Neuronal stem cell (in vitro differentiated cells): Measurements from ENCODE around the gene DUSP7.

Source experiments
- DNase-seq: peaks from one replicate; pipeline ENCODE4 v3.0.0-alpha.2; 2013; ENCODE audit warnings: low spot score
- H2AFZ ChIP-seq: one replicate; pipeline ENCODE4 v1.6.1; 2013; ENCODE audit warnings: mild to moderate bottlenecking, low read length, inconsistent platforms
- H2AK5ac ChIP-seq: 2 replicates; pipeline ENCODE4 v1.6.1; 2013; ENCODE audit warnings: low read depth, mild to moderate bottlenecking, inconsistent platforms, low read length, moderate library complexity, mixed read lengths
- H2BK120ac ChIP-seq: 2 replicates; pipeline ENCODE4 v1.6.1; 2013; ENCODE audit warnings: low read depth, mild to moderate bottlenecking, inconsistent platforms, low read length, moderate library complexity, mixed read lengths
- H2BK12ac ChIP-seq: one replicate; pipeline ENCODE4 v1.6.1; 2013; ENCODE audit warnings: low read length, inconsistent platforms
- H2BK15ac ChIP-seq: 2 replicates; pipeline ENCODE4 v1.6.1; 2013; ENCODE audit warnings: mild to moderate bottlenecking, low read length, inconsistent platforms, mixed read lengths
- H2BK5ac ChIP-seq: one replicate; pipeline ENCODE4 v1.6.1; 2013; ENCODE audit warnings: inconsistent platforms, mild to moderate bottlenecking, low read length, moderate library complexity
- H3K14ac ChIP-seq: one replicate; pipeline ENCODE4 v1.6.1; 2013; ENCODE audit warnings: low read length, inconsistent platforms
- H3K18ac ChIP-seq: 2 replicates; pipeline ENCODE4 v1.6.1; 2013; ENCODE audit warnings: low read length, inconsistent platforms
- H3K23ac ChIP-seq: 2 replicates; pipeline ENCODE4 v1.6.1; 2013; ENCODE audit warnings: low read depth, mild to moderate bottlenecking, mixed read lengths, low read length, inconsistent platforms; ENCODE audit not compliant: poor library complexity
- H3K27ac ChIP-seq: replicated peaks from 3 replicates; pipeline ENCODE4 v1.5.1; 2013; ENCODE audit warnings: low read length, inconsistent platforms
- H3K27me3 ChIP-seq, 3 experiments: 2 replicates each; pipeline ENCODE4 v1.6.1; 2013; ENCODE audit warnings: low read length in 3 of 3, mild to moderate bottlenecking in 2 of 3, inconsistent platforms in 1 of 3, low read depth in 1 of 3, mixed read lengths in 1 of 3, moderate library complexity in 1 of 3; ENCODE audit not compliant: control insufficient read depth in 3 of 3, insufficient read depth in 3 of 3
- H3K36me3 ChIP-seq, 2 donors: replicated peaks in 1 of 2; 2 replicates each; pipeline ENCODE4 v1.6.1; 2013; ENCODE audit warnings: low read length in 2 of 2; ENCODE audit not compliant: control insufficient read depth in 2 of 2, insufficient read depth in 2 of 2
- H3K4ac ChIP-seq: 2 replicates; pipeline ENCODE4 v1.6.1; 2013; ENCODE audit warnings: inconsistent platforms, mild to moderate bottlenecking, low read length, moderate library complexity
- H3K4me1 ChIP-seq, 2 donors: 1 replicate in 1 of 2; 2 replicates in 1 of 2; pipeline ENCODE4 v1.6.1; 2013; ENCODE audit warnings: low read length in 2 of 2, low read depth in 1 of 2; ENCODE audit not compliant: control insufficient read depth in 2 of 2, insufficient read depth in 1 of 2
- H3K4me2 ChIP-seq: one replicate; pipeline ENCODE4 v1.6.1; 2013; ENCODE audit warnings: mild to moderate bottlenecking, low read length, inconsistent platforms; ENCODE audit not compliant: insufficient read depth, poor library complexity, severe bottlenecking
- H3K4me3 ChIP-seq, 2 donors: 2 replicates each; pipeline ENCODE4 v1.5.1; 2013; ENCODE audit warnings: low read length in 2 of 2, mild to moderate bottlenecking in 2 of 2, inconsistent platforms in 1 of 2, moderate library complexity in 1 of 2
- H3K79me1 ChIP-seq: one replicate; pipeline ENCODE4 v1.6.1; 2013; ENCODE audit warnings: low read depth, mild to moderate bottlenecking, inconsistent platforms, low read length, moderate library complexity
- H3K9ac ChIP-seq: one replicate; pipeline ENCODE4 v1.6.1; 2013; ENCODE audit warnings: mild to moderate bottlenecking, low read depth, low read length, inconsistent platforms; ENCODE audit not compliant: poor library complexity
- H3K9me3 ChIP-seq, 2 donors: replicated peaks in 1 of 2; 2 replicates each; pipeline versions ENCODE3 to v1.6.1; 2013; ENCODE audit warnings: low read length in 2 of 2, mild to moderate bottlenecking in 2 of 2, inconsistent platforms in 1 of 2, low read depth in 1 of 2, mixed read lengths in 1 of 2, moderate library complexity in 1 of 2; ENCODE audit not compliant: control insufficient read depth in 2 of 2, insufficient read depth in 1 of 2
- H4K8ac ChIP-seq: one replicate; pipeline ENCODE4 v1.6.1; 2013; ENCODE audit warnings: low read depth, mild to moderate bottlenecking, inconsistent platforms, low read length, moderate library complexity
- H4K91ac ChIP-seq: one replicate; pipeline ENCODE4 v1.6.1; 2013; ENCODE audit warnings: low read length, low read depth, mild to moderate bottlenecking, inconsistent platforms; ENCODE audit not compliant: poor library complexity
- WGBS, 2 donors: extraction: QIAGEN DNeasy Blood & Tissue Kit; methylation state at CpG; one replicate each; pipeline ENCODE4 v1.1.7; 2013; ENCODE audit warnings: missing lambda C conversion rate in 2 of 2, mixed read lengths in 1 of 2; ENCODE audit not compliant: insufficient read length in 2 of 2, insufficient replicate concordance in 1 of 2; ENCODE audit errors: extremely low coverage in 2 of 2; 5-methylcytosine and 5-hydroxymethylcytosine counted together

Gene DUSP7

GRCh38 chr3:52020796-52021195, 35.6 kb downstream of the DUSP7 start:
- WGBS, 2 donors = no CpG with 5 or more reads among the region's 7 CpGs
- H3K18ac ChIP-seq = no peak overlapping the region
- no peaks in the 10 kb centered on the region for H3K36me3 ChIP-seq

GRCh38 chr3:52019352-52020080, 36.9 kb downstream of the DUSP7 start:
- no peaks in the 10 kb centered on the region for H3K9me3 ChIP-seq
- no peak overlapping the region for H4K8ac ChIP-seq
- peak overlapping the region; percentile 42 for H2AFZ ChIP-seq
- DNase-seq = no peak
- H3K79me1 ChIP-seq = peaks cover 2% of the 10 kb centered on the region
- peak overlapping the region; percentile 8 for H3K18ac ChIP-seq
- H3K14ac ChIP-seq = no peak overlapping the region
- no peak overlapping the region for H3K4ac ChIP-seq
- H2AK5ac ChIP-seq = peak overlapping the region; percentile 30
- H3K36me3 ChIP-seq = no peaks in the 10 kb centered on the region
- H2BK120ac ChIP-seq = peak overlapping the region; percentile 36
- H4K91ac ChIP-seq = no peak overlapping the region
- peak overlapping the region; percentile 71 for H2BK15ac ChIP-seq
- no peak overlapping the region for H3K23ac ChIP-seq
- H3K9ac ChIP-seq = no peak overlapping the region
- H3K27me3 ChIP-seq = peaks cover 0 to 20% (median 0%) of the 10 kb centered on the region in 3 experiments
- no peak overlapping the region for H3K4me2 ChIP-seq
- H3K4me3 ChIP-seq = no peak overlapping the region
- WGBS, 2 donors = no CpG with 5 or more reads among the region's 17 CpGs
- H3K4me1 ChIP-seq = peaks cover 20 to 25% of the 10 kb centered on the region in 2 donors
- no peak overlapping the region for H2BK5ac ChIP-seq
- H3K27ac ChIP-seq = no peak overlapping the region
- H2BK12ac ChIP-seq = no peak overlapping the region

More at GRCh38 chr3:52020796-52021195, 35.6 kb downstream of the DUSP7 start:
- Histone ChIP-seq H3K27me3 (peaks cover 0 to 23% (median 0%) of the 10 kb centered on the region in 3 experiments), H3K9ac (no peak overlapping the region), H2AK5ac (peak overlapping the region; percentile 53), H4K91ac (no peak overlapping the region), H3K9me3 (no peaks in the 10 kb centered on the region), H3K27ac (no peak overlapping the region), H3K4me1 (peaks cover 27 to 33% of the 10 kb centered on the region in 2 donors), H2BK5ac (no peak overlapping the region), H3K4me2 (no peak overlapping the region), H3K23ac (no peak overlapping the region), H3K79me1 (peaks cover 2% of the 10 kb centered on the region), H2AFZ (no peak overlapping the region), H4K8ac (no peak overlapping the region), H2BK15ac (peak overlapping the region; percentile 14), H2BK120ac (no peak overlapping the region), H3K4me3 (no peak overlapping the region), H3K14ac (no peak overlapping the region), H2BK12ac (no peak overlapping the region), H3K4ac (no peak overlapping the region)
- DNase-seq = no peak

DNA sequence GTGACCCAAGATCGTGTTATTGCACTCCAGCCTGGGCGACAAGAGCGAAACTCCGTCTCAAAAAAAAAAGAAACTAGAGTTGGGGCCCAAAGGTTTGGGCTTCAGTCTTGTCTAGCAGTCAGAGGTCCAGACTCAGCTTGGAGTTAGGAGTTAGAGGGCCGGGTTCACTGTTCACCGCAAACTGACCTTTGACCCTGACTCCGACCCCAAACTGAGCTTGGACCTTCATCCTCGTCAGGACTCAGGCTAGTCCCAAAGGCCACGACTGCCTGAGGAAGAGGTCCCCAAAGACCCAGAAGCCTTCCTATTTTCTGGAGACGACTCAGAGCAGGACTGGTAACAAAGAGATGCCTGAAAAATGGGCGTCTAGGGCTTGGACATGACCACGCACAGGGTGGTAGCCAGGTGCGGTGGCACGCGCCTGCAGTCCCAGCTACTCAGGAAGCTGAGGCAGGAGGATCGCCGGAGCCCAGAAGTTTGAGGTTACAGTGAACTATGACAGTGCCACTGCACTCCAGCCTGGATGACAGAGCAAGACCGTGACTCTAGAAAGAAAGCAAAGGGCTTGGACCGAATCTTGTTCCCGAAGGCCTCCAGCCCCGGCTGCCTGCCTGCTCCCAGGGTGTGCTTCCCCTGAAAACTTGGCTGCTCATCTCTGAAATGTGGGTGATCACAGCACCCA, 37.9 kb downstream of the DUSP7 start:
- H3K14ac ChIP-seq = peak overlapping the region; percentile 42
- no peak for DNase-seq
- H2AK5ac ChIP-seq = no peak overlapping the region
- H3K9ac ChIP-seq = no peak overlapping the region
- H3K27me3 ChIP-seq = peaks cover 0 to 19% (median 0%) of the 10 kb centered on the region in 3 experiments
- no peak overlapping the region for H3K18ac ChIP-seq
- no peak overlapping the region for H2BK5ac ChIP-seq
- H4K91ac ChIP-seq = no peak overlapping the region
- no peak overlapping the region for H2BK12ac ChIP-seq
- no peak overlapping the region for H3K4me3 ChIP-seq
- H2BK15ac ChIP-seq = peak overlapping the region; percentile 11
- H3K23ac ChIP-seq = no peak overlapping the region
- H3K36me3 ChIP-seq = no peaks in the 10 kb centered on the region
- WGBS, 2 donors = no CpG with 5 or more reads among the region's 21 CpGs
- H3K4me1 ChIP-seq = peaks cover 9 to 19% of the 10 kb centered on the region in 2 donors
- H3K27ac ChIP-seq = no peak overlapping the region
- H3K9me3 ChIP-seq = no peaks in the 10 kb centered on the region
- H3K4me2 ChIP-seq = no peak overlapping the region
- H3K4ac ChIP-seq = no peak overlapping the region
- H3K79me1 ChIP-seq = peaks cover 2% of the 10 kb centered on the region
- no peak overlapping the region for H2AFZ ChIP-seq
- H2BK120ac ChIP-seq = no peak overlapping the region
- H4K8ac ChIP-seq = no peak overlapping the region

- no peaks in the 10 kb centered on the region for H3K79me1 ChIP-seq
Measured at GRCh38 chr3:52017586-52017985, 38.8 kb downstream of the DUSP7 start.

More at GRCh38 chr3:52017586-52017985, 38.8 kb downstream of the DUSP7 start:
- Histone ChIP-seq H3K4me2 (no peak overlapping the region), H3K4ac (no peak overlapping the region), H3K4me1 (peaks cover 3 to 11% of the 10 kb centered on the region in 2 donors), H3K36me3 (no peaks in the 10 kb centered on the region), H2AK5ac (peak overlapping the region; percentile 8), H2BK120ac (no peak overlapping the region), H4K91ac (peak overlapping the region; percentile 16), H3K4me3 (no peak overlapping the region), H3K14ac (no peak overlapping the region), H2BK12ac (no peak overlapping the region), H3K27me3 (peaks cover 0 to 17% (median 0%) of the 10 kb centered on the region in 3 experiments), H3K9ac (no peak overlapping the region), H2BK5ac (no peak overlapping the region), H4K8ac (no peak overlapping the region), H3K18ac (peak overlapping the region; percentile 9), H3K27ac (no peak overlapping the region), H2AFZ (no peak overlapping the region), H3K9me3 (no peaks in the 10 kb centered on the region), H3K23ac (peak overlapping the region; percentile 37), H2BK15ac (no peak overlapping the region)
- no peak for DNase-seq
- WGBS, 2 donors = no CpG with 5 or more reads among the region's 11 CpGs
